Thyroid gland (tissue), 4 donors: ENCODE data around the gene ZNF85.

Source experiments
- POLR2A ChIP-seq, 2 donors: fragments of 450-650 bp; IDR thresholded peaks; one replicate each; pipeline ENCODE4 v1.6.1; 2017; ENCODE audit warnings: antibody characterized with exemption in 2 of 2, mild to moderate bottlenecking in 2 of 2, moderate library complexity in 1 of 2
- TF ChIP-seq, protein P1 (sequence below), 6 experiments: fragments of 200-600 bp in 3 of 6; fragments of 450-650 bp in 3 of 6; sonication (generic) in 3 of 6; IDR thresholded peaks; one replicate each; pipeline ENCODE4 v1.5.1; 2016 to 2019; ENCODE audit warnings: antibody characterized with exemption in 6 of 6, mild to moderate bottlenecking in 2 of 6, inconsistent platforms in 1 of 6, moderate library complexity in 1 of 6

DNA sequence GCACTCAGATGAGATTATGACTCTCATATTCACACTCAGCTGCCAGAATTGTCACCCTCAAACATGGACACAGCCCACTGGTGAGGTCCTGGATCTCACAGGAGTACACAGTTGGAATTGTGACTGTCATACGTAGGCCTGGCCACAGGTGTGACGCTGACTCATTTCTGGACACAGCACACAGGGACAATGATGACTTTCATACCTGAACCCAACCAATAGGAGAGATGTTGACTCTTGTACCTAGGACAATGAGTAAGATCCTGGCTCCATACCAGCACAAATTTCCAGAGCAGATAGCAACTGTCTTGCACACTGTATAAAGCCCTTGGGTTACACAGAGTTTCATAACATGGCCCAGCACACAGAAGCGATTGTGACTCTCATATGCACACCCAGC is 46.4 kb downstream of the ZNF85 start:
- TF ChIP-seq, protein P1, sequence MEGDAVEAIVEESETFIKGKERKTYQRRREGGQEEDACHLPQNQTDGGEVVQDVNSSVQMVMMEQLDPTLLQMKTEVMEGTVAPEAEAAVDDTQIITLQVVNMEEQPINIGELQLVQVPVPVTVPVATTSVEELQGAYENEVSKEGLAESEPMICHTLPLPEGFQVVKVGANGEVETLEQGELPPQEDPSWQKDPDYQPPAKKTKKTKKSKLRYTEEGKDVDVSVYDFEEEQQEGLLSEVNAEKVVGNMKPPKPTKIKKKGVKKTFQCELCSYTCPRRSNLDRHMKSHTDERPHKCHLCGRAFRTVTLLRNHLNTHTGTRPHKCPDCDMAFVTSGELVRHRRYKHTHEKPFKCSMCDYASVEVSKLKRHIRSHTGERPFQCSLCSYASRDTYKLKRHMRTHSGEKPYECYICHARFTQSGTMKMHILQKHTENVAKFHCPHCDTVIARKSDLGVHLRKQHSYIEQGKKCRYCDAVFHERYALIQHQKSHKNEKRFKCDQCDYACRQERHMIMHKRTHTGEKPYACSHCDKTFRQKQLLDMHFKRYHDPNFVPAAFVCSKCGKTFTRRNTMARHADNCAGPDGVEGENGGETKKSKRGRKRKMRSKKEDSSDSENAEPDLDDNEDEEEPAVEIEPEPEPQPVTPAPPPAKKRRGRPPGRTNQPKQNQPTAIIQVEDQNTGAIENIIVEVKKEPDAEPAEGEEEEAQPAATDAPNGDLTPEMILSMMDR (IDR thresholded peaks at IDR 0.05): no peak
- no peak for TF ChIP-seq POLR2A (IDR thresholded peaks at IDR 0.05)
